Progenitor cell of endocrine pancreas (in vitro differentiated cells): Measurements from ENCODE around the gene MEST. TPM values are rescaled to one million over a fixed set of nuclear protein-coding genes. Genes with fewer than 3 reads are reported as not detected.

Source experiments
- DNase-seq: peaks from one replicate; pipeline ENCODE4 v3.0.0; 2021; ENCODE audit warnings: low spot score; ENCODE audit not compliant: unreplicated experiment
- H3K27ac Mint-ChIP-seq: 2 replicates; pipeline ENCODE4 v1.8.0; 2021; ENCODE audit warnings: mild to moderate bottlenecking, moderate library complexity, mixed read lengths
- H3K27me3 Mint-ChIP-seq: 2 replicates; pipeline ENCODE4 v1.8.0; 2021; ENCODE audit warnings: mixed read lengths
- H3K36me3 Mint-ChIP-seq: 2 replicates; pipeline ENCODE4 v1.8.0; 2022; ENCODE audit warnings: mixed read lengths; ENCODE audit not compliant: insufficient read depth
- H3K4me1 Mint-ChIP-seq: 2 replicates; pipeline ENCODE4 v1.8.0; 2021; ENCODE audit warnings: low read depth, mixed read lengths
- H3K4me3 Mint-ChIP-seq: 2 replicates; pipeline ENCODE4 v1.8.0; 2021; ENCODE audit warnings: low read depth, mild to moderate bottlenecking, moderate library complexity, mixed read lengths
- H3K9me3 Mint-ChIP-seq: 2 replicates; pipeline ENCODE4 v1.8.0; 2021; ENCODE audit warnings: low read depth, mixed read lengths
- CTCF ChIP-seq: fragments of 200-600 bp; sonication (generic); IDR thresholded peaks from one replicate; pipeline ENCODE4 v1.5.0; 2021; ENCODE audit warnings: antibody characterized with exemption, mild to moderate bottlenecking; ENCODE audit not compliant: unreplicated experiment
- total RNA-seq: library from RNA; stranded (reverse); gene quantifications from 2 replicates; pipeline ENCODE4 v1.2.1, GENCODE V29; 2021

MEST gene
- total RNA-seq, 1 donor from 2014 or later = 628 TPM

- Mint-ChIP-seq H3K36me3 (no peaks in the 10 kb centered on the region), H3K4me3 (no peak overlapping the region), H3K27ac (no peak overlapping the region), H3K9me3 (peaks cover 8% of the 10 kb centered on the region), H3K27me3 (no peaks in the 10 kb centered on the region), H3K4me1 (peaks cover 9% of the 10 kb centered on the region)
- no peak for TF ChIP-seq CTCF
- DNase-seq = no peak
Observed at GRCh38 chr7:130473876-130474275, 18.0 kb upstream of the MEST start.

GRCh38 chr7:130475776-130476175 lies 16.1 kb upstream of the MEST start:
- no peak for TF ChIP-seq CTCF
- no peaks in the 10 kb centered on the region for H3K27me3 Mint-ChIP-seq
- no peak overlapping the region for H3K27ac Mint-ChIP-seq
- H3K4me3 Mint-ChIP-seq = no peak overlapping the region
- DNase-seq = no peak
- peaks cover 8% of the 10 kb centered on the region for H3K9me3 Mint-ChIP-seq
- no peaks in the 10 kb centered on the region for H3K36me3 Mint-ChIP-seq
- H3K4me1 Mint-ChIP-seq = peaks cover 9% of the 10 kb centered on the region

- no peak for TF ChIP-seq CTCF
- Mint-ChIP-seq H3K27ac (no peak overlapping the region), H3K36me3 (no peaks in the 10 kb centered on the region), H3K9me3 (peaks cover 8% of the 10 kb centered on the region), H3K4me3 (no peak overlapping the region), H3K27me3 (no peaks in the 10 kb centered on the region), H3K4me1 (peaks cover 9% of the 10 kb centered on the region)
- no peak for DNase-seq
Observed at GRCh38 chr7:130476297-130477150, 15.4 kb upstream of the MEST start.

GRCh38 chr7:130478991-130479390 lies 12.9 kb upstream of the MEST start:
- H3K4me3 Mint-ChIP-seq = no peak overlapping the region
- peaks cover 8% of the 10 kb centered on the region for H3K9me3 Mint-ChIP-seq
- no peak for TF ChIP-seq CTCF
- no peak for DNase-seq
- no peaks in the 10 kb centered on the region for H3K36me3 Mint-ChIP-seq
- no peak overlapping the region for H3K27ac Mint-ChIP-seq
- H3K4me1 Mint-ChIP-seq = peaks cover 13% of the 10 kb centered on the region
- no peaks in the 10 kb centered on the region for H3K27me3 Mint-ChIP-seq

- Mint-ChIP-seq H3K27ac (no peak overlapping the region), H3K4me3 (no peak overlapping the region), H3K4me1 (peaks cover 13% of the 10 kb centered on the region), H3K27me3 (no peaks in the 10 kb centered on the region), H3K36me3 (no peaks in the 10 kb centered on the region), H3K9me3 (peaks cover 10% of the 10 kb centered on the region)
- DNase-seq = no peak
- no peak for TF ChIP-seq CTCF
Observed at GRCh38 chr7:130479716-130480400, 12.0 kb upstream of the MEST start.
